Transverse colon (tissue), 4 donors: ENCODE data around the gene SLFN5. TPM values are rescaled to one million over a fixed set of nuclear protein-coding genes. Genes with fewer than 3 reads are reported as not detected.

Experiments used
- DNase-seq: peaks from one replicate; pipeline ENCODE4 v3.0.0-alpha.2; 2019
- H3K27ac ChIP-seq, 4 donors: fragments of 200-600 bp; sonication (generic); 2 replicates each; pipeline ENCODE4 v1.5.1; 2016 to 2018; ENCODE audit warnings: inconsistent platforms in 4 of 4
- H3K27me3 ChIP-seq: fragments of 200-600 bp; sonication (generic); 2 replicates; pipeline ENCODE4 v1.5.1; 2017; ENCODE audit warnings: inconsistent platforms
- H3K36me3 ChIP-seq, 4 donors: fragments of 200-600 bp; sonication (generic); 2 replicates each; pipeline ENCODE4 v1.5.1; 2017 to 2019; ENCODE audit warnings: inconsistent platforms in 4 of 4
- H3K4me1 ChIP-seq, 4 donors: fragments of 200-600 bp; sonication (generic); 2 replicates each; pipeline ENCODE4 v1.5.1; 2017 to 2020; ENCODE audit warnings: inconsistent platforms in 4 of 4
- H3K4me3 ChIP-seq, 4 donors: fragments of 200-600 bp; sonication (generic); 1 replicate in 1 of 4; 2 replicates in 3 of 4; pipeline versions ENCODE4 v1.5.1 to v1.6.1; 2017 to 2019; ENCODE audit warnings: inconsistent platforms in 4 of 4
- H3K9me3 ChIP-seq, 2 donors: fragments of 200-600 bp; sonication (generic); 2 replicates each; pipeline ENCODE4 v1.5.1; 2017 to 2019; ENCODE audit warnings: inconsistent platforms in 2 of 2
- CTCF ChIP-seq, 5 experiments: fragments of 200-600 bp in 3 of 5; fragments of 450-650 bp in 2 of 5; sonication (generic) in 3 of 5; IDR thresholded peaks; 1 replicate in 2 of 5; 2 replicates in 3 of 5; pipeline ENCODE4 v1.5.1; 2016 to 2017; ENCODE audit warnings: antibody characterized with exemption in 5 of 5, inconsistent platforms in 3 of 5, mild to moderate bottlenecking in 2 of 5, moderate library complexity in 1 of 5
- EP300 ChIP-seq: sonication (generic); formaldehyde crosslinking; IDR thresholded peaks from one replicate; pipeline ENCODE4 v1.6.1; 2017; ENCODE audit warnings: antibody characterized with exemption, low read depth
- POLR2A ChIP-seq: fragments of 450-650 bp; IDR thresholded peaks from one replicate; pipeline ENCODE4 v1.6.1; 2016; ENCODE audit warnings: antibody characterized with exemption, mild to moderate bottlenecking, moderate library complexity
- POLR2AphosphoS5 ChIP-seq, 3 donors: sonication (generic); formaldehyde crosslinking; IDR thresholded peaks; one replicate each; pipeline ENCODE4 v1.6.1; 2016; ENCODE audit warnings: antibody characterized with exemption in 3 of 3
- WGBS, 2 donors: methylation state at CpG; one replicate each; pipeline ENCODE4 v1.1.5; 2018; ENCODE audit warnings: low coverage in 1 of 2; 5-methylcytosine and 5-hydroxymethylcytosine counted together
- in situ Hi-C, 4 donors: fragments of 200-750 bp; cut with MboI; loops; one replicate each; pipeline versions ENCODE4 v1.15.0 to v1.15.1; 2017; ENCODE audit warnings: low sequenced_read_pairs in 3 of 4, low pct_ligation_motif_present in 1 of 4, low pct_unique_long_range_greater_than_20kb in 1 of 4
- intact Hi-C: fragments of 100-400 bp; cut with DNase I; formaldehyde crosslinking; loops from one replicate; pipeline ENCODE4 v1.15.1; 2023; ENCODE audit warnings: low total_unique reads
- total RNA-seq, 4 donors: library from RNA; depleted of rRNA; stranded (reverse); fragments of >200 nt; gene quantifications; one replicate each; pipeline ENCODE4 v1.1.0, GENCODE V29; 2016

Gene SLFN5
- total RNA-seq, 4 donors from 2014 or later, result 2.8 to 14.0 (median 5.7) TPM

DNA sequence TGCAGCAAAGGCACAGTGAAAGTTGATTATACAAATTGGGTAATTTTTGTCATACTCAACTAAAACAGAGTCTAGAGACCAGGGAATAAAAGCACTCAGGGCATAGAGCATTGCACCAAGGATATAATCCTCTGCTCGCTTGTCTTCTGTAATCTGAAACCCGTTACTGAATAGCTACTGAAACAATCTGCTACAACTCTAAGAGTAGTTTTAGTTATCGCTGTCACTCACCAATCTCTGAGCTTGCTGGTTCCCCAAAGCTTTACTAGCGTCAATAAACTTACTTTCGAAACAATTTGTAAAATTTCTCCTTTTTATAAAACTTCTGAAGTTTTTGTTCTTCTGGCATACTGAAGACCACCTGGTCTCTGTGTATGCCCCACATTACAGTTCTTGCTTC, 25.8 kb upstream of the SLFN5 start:
- H3K4me1 ChIP-seq, result no peaks in the 10 kb centered on the region
- no peak overlapping the region for H3K4me3 ChIP-seq
- no peak for DNase-seq
- in situ Hi-C loops, result no loop called here
- no peaks in the 10 kb centered on the region for H3K36me3 ChIP-seq
- no peak overlapping the region for H3K27ac ChIP-seq
- intact Hi-C loops, result no loop called here
- no peaks in the 10 kb centered on the region for H3K27me3 ChIP-seq
- no peaks in the 10 kb centered on the region for H3K9me3 ChIP-seq
- 60 to 70% methylated on average over 5 of the region's 5 CpGs for WGBS, 2 donors
- TF ChIP-seq POLR2AphosphoS5 (IDR thresholded peaks at IDR 0.05) (no peak), CTCF (IDR thresholded peaks at IDR 0.05) (no peak), POLR2A (no peak)

DNA sequence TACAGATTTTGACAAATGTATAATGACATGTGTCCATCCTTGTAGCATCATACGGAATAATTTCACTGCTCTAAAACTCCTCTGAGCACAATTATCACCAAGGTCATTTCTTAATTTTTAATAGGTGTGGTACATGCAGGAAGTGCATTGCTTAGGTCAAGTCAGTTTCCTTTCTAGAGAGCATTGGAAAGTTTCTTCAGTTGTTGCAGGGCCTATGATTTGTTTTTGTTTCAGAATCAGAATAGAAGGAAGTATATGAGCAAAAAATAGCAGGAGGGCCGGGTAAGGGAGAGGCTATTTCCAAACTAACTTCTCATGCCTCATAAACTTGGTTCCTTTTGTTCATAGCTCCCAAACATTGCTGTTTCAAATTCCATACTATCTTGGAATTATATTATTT, 24.0 kb upstream of the SLFN5 start:
- no peaks in the 10 kb centered on the region for H3K9me3 ChIP-seq
- DNase-seq, result no peak
- intact Hi-C loops, result no loop called here
- H3K4me3 ChIP-seq, result no peak overlapping the region
- 36 to 65% methylated on average over 2 of the region's 2 CpGs for WGBS, 2 donors
- no peaks in the 10 kb centered on the region for H3K27me3 ChIP-seq
- in situ Hi-C loops, result no loop called here
- peak overlapping the region in 3 of 4 donors; percentile 18 to 41 (median 34) for H3K27ac ChIP-seq
- no peaks in the 10 kb centered on the region for H3K36me3 ChIP-seq
- no peaks in the 10 kb centered on the region for H3K4me1 ChIP-seq
- TF ChIP-seq POLR2A (no peak), EP300 (no peak)

- TF ChIP-seq EP300 (no peak), CTCF (IDR thresholded peaks at IDR 0.05) (no peak), POLR2AphosphoS5 (IDR thresholded peaks at IDR 0.05) (no peak), POLR2A (no peak)
- Histone ChIP-seq H3K27ac (no peak overlapping the region), H3K4me1 (no peaks in the 10 kb centered on the region), H3K36me3 (no peaks in the 10 kb centered on the region), H3K27me3 (no peaks in the 10 kb centered on the region), H3K4me3 (no peak overlapping the region), H3K9me3 (no peaks in the 10 kb centered on the region)
- in situ Hi-C loops (no loop called here), intact Hi-C loops (no loop called here)
- 98% methylated on average over 2 of the region's 2 CpGs; no CpG with 5 or more reads in 1 of the 2 donors for WGBS, 2 donors
- no peak for DNase-seq
These were observed 20.4 kb upstream of the SLFN5 start for GRCh38 chr17:35222452-35222851.

DNA sequence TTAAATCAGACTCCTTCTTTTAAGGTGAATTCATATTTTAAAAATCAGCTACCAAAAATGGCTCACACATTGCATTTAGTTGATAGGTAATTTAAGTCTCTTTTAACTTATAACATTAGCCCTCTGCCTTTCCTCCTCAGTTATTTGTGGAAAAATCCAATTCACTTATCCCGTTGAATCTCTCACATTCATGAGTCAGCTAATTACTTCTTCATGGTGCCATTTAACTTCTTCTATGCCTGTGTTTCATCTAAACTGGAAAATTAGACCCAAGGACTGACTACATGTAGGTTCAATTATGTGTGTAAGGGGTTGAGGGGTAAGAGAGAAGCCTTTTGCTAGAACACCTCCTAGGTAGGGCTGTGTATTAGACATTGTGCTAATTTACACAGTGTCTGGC, 18.4 kb upstream of the SLFN5 start:
- in situ Hi-C loops (no loop called here), intact Hi-C loops (no loop called here)
- Histone ChIP-seq H3K27me3 (no peaks in the 10 kb centered on the region), H3K27ac (no peak overlapping the region), H3K4me1 (no peaks in the 10 kb centered on the region), H3K36me3 (no peaks in the 10 kb centered on the region), H3K9me3 (no peaks in the 10 kb centered on the region), H3K4me3 (no peak overlapping the region)
- no peak for DNase-seq
- TF ChIP-seq POLR2AphosphoS5 (IDR thresholded peaks at IDR 0.05) (no peak), POLR2A (no peak), EP300 (no peak), CTCF (IDR thresholded peaks at IDR 0.05) (no peak)
- WGBS, 2 donors, result 50% methylated on average over 1 of the region's 1 CpG; no CpG with 5 or more reads in 1 of the 2 donors

DNA sequence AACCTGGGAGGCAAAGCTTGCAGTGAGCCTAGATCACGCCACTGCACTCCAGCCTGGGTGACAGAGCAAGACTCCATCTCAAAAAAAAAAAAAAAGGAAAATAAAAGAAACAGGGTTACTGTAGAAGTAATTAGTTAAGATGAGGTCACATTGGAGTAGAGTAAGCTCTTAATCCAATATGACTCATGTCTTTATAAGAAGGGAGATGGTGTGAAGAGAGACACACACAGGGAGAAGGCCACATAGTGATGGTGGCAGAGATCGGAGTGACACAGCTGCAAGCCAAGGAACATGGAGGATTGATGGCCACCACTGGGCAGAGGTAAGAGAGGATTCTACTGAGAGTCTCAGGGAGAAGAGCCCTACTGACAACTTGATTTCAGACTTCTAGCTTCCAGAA, 15.3 kb upstream of the SLFN5 start:
- 90 to 94% methylated on average over 2 of the region's 2 CpGs for WGBS, 2 donors
- no peaks in the 10 kb centered on the region for H3K27me3 ChIP-seq
- intact Hi-C loops, result no loop called here
- no peak overlapping the region for H3K27ac ChIP-seq
- TF ChIP-seq POLR2A (no peak), POLR2AphosphoS5 (IDR thresholded peaks at IDR 0.05) (no peak), EP300 (no peak)
- H3K4me3 ChIP-seq, result no peak overlapping the region
- no peaks in the 10 kb centered on the region for H3K36me3 ChIP-seq
- no peak for DNase-seq
- H3K4me1 ChIP-seq, result no peaks in the 10 kb centered on the region
- no peaks in the 10 kb centered on the region for H3K9me3 ChIP-seq
- in situ Hi-C loops, result no loop called here
